ENCODE results near the gene LCT. TPM values are rescaled to one million over a fixed set of nuclear protein-coding genes. Genes with fewer than 3 reads are reported as not detected.
A peak's percentile ranks its signal among the peaks of the same experiment; 100 is the strongest.
"Not testable (repeated sequence)": the region's sequence is repeated elsewhere in the genome, so short reads cannot be mapped to it uniquely, and the experiment has no call there.

The LCT gene
- total RNA-seq, 4 donors from 2014 or later: under 0.01 TPM; not detected in 3

DNA sequence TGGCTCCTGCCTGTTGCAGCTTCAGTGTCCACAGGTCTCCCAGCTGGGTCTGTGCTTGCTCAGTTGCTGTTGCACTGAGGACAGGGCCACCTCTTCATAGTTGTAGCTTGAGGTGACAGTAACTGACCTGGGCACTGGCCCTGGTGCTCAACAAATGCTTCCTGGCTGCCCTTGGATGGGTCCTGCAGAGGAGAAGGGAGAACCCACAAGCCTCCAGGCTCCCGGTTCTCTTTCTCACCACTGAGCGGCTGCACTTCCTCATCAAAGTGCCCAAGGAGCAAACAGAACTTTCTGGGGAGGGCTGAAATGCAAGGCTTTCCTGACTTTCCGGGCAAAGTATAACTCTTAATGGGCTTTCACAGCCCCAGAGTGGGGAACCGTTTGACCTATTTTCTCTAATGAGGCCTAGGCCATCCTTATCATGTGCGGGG is 38.7 kb downstream of the LCT start:
- intact Hi-C loops (cut with DNase I): no loop called here
- DNase-seq: no peak

DNA sequence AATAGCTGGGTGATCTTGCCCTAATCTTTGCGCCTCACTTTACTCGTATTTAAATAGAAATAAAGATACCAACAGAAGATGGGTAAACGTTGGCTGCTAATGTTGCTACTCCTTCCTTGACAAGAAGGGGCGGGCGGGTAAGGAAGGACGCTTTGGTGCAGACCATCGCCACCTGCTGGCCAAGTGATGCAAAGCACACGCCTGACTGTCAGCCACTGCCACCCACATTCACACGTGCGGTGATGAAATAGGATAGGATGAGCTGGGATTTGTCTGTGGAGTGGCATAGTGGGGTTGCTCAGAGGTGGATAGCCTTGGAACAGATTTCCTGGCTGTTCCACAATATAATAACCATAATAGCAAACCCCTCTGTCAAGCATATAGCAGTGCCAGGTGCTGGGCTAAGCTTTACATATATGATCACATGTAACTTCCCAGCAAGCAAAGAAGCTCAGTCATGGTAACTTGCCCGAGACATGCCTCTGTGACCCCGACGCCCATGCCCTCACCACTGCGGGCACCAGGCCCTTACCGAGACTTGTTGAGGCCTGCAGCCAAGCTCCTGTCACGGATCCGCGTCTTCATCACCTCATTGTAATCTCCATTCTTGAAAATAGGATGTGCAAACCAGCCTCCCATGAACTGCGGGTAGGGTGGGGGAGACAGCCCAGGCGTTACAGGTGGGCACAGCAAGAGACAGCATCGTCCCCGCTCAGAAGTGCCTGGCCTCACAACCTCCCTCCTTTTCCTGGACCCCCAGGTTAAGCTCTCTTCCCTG is 39.3 kb downstream of the LCT start:
- Histone ChIP-seq H3K4me3 (no peak overlapping the region), H3K27me3 (no peaks in the 10 kb centered on the region), H3K36me3 (no peaks in the 10 kb centered on the region), H3K9me3 (peaks cover 0 to 17% (median 5%) of the 10 kb centered on the region in 3 donors), H3K27ac (no peak overlapping the region), H3K4me1 (peaks cover 0 to 9% (median 4%) of the 10 kb centered on the region in 3 donors)
- intact Hi-C loops (cut with DNase I): no loop called here
- TF ChIP-seq POLR2A (IDR thresholded peaks at IDR 0.05): no peak
- TF ChIP-seq CTCF (IDR thresholded peaks at IDR 0.05): peak; percentile 76 to 92 (median 77)
- DNase-seq: no peak
- WGBS, 2 donors: 13 to 15% methylated on average over 15 to 18 of the region's 22 CpGs

More for the DNA sequence above, 38.7 kb downstream of the LCT start:
- 81 to 86% methylated on average over 1 to 3 of the region's 5 CpGs for WGBS, 2 donors
- no peaks in the 10 kb centered on the region for H3K27me3 ChIP-seq
- H3K4me1 ChIP-seq: peaks cover 0 to 9% (median 4%) of the 10 kb centered on the region in 3 donors
- H3K9me3 ChIP-seq: peaks cover 0 to 17% (median 5%) of the 10 kb centered on the region in 3 donors
- no peak for TF ChIP-seq CTCF (IDR thresholded peaks at IDR 0.05)
- no peak for TF ChIP-seq POLR2A (IDR thresholded peaks at IDR 0.05)
- H3K36me3 ChIP-seq: no peaks in the 10 kb centered on the region
- no peak overlapping the region for H3K4me3 ChIP-seq
- no peak overlapping the region for H3K27ac ChIP-seq

- intact Hi-C loops (cut with DNase I): no loop called here
- DNase-seq: no peak
- H3K27ac ChIP-seq: no peak overlapping the region
- H3K4me1 ChIP-seq: peaks cover 0 to 9% (median 4%) of the 10 kb centered on the region in 3 donors
- WGBS, 2 donors: 94 to 100% methylated on average over 2 to 6 of the region's 8 CpGs
- no peak for TF ChIP-seq POLR2A (IDR thresholded peaks at IDR 0.05)
- TF ChIP-seq CTCF (IDR thresholded peaks at IDR 0.05): no peak
- H3K36me3 ChIP-seq: no peaks in the 10 kb centered on the region
- no peaks in the 10 kb centered on the region for H3K27me3 ChIP-seq
- no peak overlapping the region for H3K4me3 ChIP-seq
- peaks cover 0 to 16% (median 5%) of the 10 kb centered on the region in 3 donors for H3K9me3 ChIP-seq
Observed at GRCh38 chr2:135796606-135797005, 40.4 kb downstream of the LCT start.

- H3K4me3 ChIP-seq; H3K27ac ChIP-seq; H3K9me3 ChIP-seq; H3K27me3 ChIP-seq; H3K4me1 ChIP-seq; DNase-seq; intact Hi-C loops (cut with DNase I); H3K36me3 ChIP-seq: not testable (repeated sequence)
- WGBS, 2 donors: 71 to 79% methylated on average over 4 of the region's 4 CpGs
Observed at GRCh38 chr2:135795641-135796040, 41.3 kb downstream of the LCT start.

GRCh38 chr2:135792401-135793150 is 44.4 kb downstream of the LCT start:
- Histone ChIP-seq H3K27ac (no peak overlapping the region), H3K27me3 (no peaks in the 10 kb centered on the region), H3K36me3 (peaks cover 0 to 3% (median 0%) of the 10 kb centered on the region in 3 donors), H3K9me3 (no peaks in the 10 kb centered on the region), H3K4me3 (no peak overlapping the region), H3K4me1 (peaks cover 0 to 4% (median 0%) of the 10 kb centered on the region in 3 donors)
- 70 to 72% methylated on average over 2 to 3 of the region's 7 CpGs for WGBS, 2 donors
- no peak for DNase-seq
- TF ChIP-seq POLR2A (IDR thresholded peaks at IDR 0.05) (no peak), CTCF (IDR thresholded peaks at IDR 0.05) (no peak)
- intact Hi-C loops (cut with DNase I): no loop called here

Measured in esophagus squamous epithelium (tissue), 5 donors.